ENCODE results near the gene ARID1B. TPM values are rescaled to one million over a fixed set of nuclear protein-coding genes. Genes with fewer than 3 reads are reported as not detected.
A peak's percentile ranks its signal among the peaks of the same experiment; 100 is the strongest.

Gene ARID1B
- total and polyA plus RNA-seq, 7 donors = 8.1 to 61.1 (median 53.1) TPM

- no peaks in the 10 kb centered on the region for H3K27me3 ChIP-seq (ENCODE audit: insufficient read depth in 3 of 3, low read length in 2 of 3)
- DNase-seq (no peak), ATAC-seq (peak in 1 of 4 donors; percentile 25)
- no peak overlapping the region for H3K4me3 ChIP-seq
- whole genome bisulfite sequencing, 3 donors = 88 to 92% (median 91%) methylated on average over 15 of the region's 15 CpGs
- TF ChIP-seq CTCF (IDR thresholded peaks at IDR 0.05) = no peak
- no peaks in the 10 kb centered on the region for H3K9me3 ChIP-seq
- H3K4me1 ChIP-seq = no peaks in the 10 kb centered on the region
- intact Hi-C loops (cut with DNase I) = no loop called here
- H3K36me3 ChIP-seq (ENCODE audit: insufficient read depth in 1 of 2, low read depth in 1 of 2) = peaks cover 0 to 78% of the 10 kb centered on the region in 2 donors
- no peak overlapping the region for H3K27ac ChIP-seq
Observed at GRCh38 chr6:157207521-157208076, 430.4 kb downstream of the ARID1B start.

GRCh38 chr6:157209865-157210530 is 432.8 kb downstream of the ARID1B start:
- ATAC-seq = no peak
- DNase-seq = no peak
- H3K27me3 ChIP-seq (ENCODE audit: insufficient read depth in 3 of 3, low read length in 2 of 3) = no peaks in the 10 kb centered on the region
- H3K27ac ChIP-seq = no peak overlapping the region
- TF ChIP-seq CTCF (IDR thresholded peaks at IDR 0.05) = no peak
- 90% methylated on average over 10 of the region's 10 CpGs for WGBS, 3 donors
- H3K36me3 ChIP-seq (ENCODE audit: insufficient read depth in 1 of 2, low read depth in 1 of 2) = peaks cover 0 to 54% of the 10 kb centered on the region in 2 donors
- no peak overlapping the region for H3K4me3 ChIP-seq
- no peaks in the 10 kb centered on the region for H3K4me1 ChIP-seq
- intact Hi-C loops (cut with DNase I) = no loop called here
- no peaks in the 10 kb centered on the region for H3K9me3 ChIP-seq

DNA sequence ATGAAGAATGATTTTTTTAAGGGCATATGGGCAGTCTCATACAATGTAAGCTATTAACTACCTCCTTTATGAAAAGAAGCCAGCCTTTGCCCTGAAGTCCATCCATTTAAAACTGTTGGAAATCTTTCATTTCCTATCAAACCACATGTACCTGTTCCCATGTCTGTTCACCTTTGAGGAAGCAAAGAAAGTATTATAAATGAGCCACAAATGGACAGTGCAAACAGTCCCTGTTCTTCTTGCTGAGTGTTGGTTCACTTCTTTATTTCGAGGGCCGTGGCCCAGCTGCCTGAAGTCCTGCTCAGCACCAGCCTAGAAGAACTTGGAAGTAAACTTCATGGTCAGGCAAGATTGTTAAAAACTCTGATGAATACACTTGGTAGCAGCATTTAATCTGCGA is 433.8 kb downstream of the ARID1B start:
- TF ChIP-seq CTCF (IDR thresholded peaks at IDR 0.05) = no peak
- no peak for ATAC-seq

GRCh38 chr6:157211603-157212455 is 434.7 kb downstream of the ARID1B start:
- Histone ChIP-seq H3K4me1 (no peaks in the 10 kb centered on the region), H3K4me3 (no peak overlapping the region), H3K27ac (no peak overlapping the region), H3K9me3 (no peaks in the 10 kb centered on the region), H3K27me3 (ENCODE audit: insufficient read depth in 3 of 3, low read length in 2 of 3) (no peaks in the 10 kb centered on the region), H3K36me3 (ENCODE audit: insufficient read depth in 1 of 2, low read depth in 1 of 2) (peaks cover 0 to 37% of the 10 kb centered on the region in 2 donors)
- WGBS, 3 donors = 74 to 77% (median 77%) methylated on average over 11 of the region's 11 CpGs
- intact Hi-C loops (cut with DNase I) = no loop called here
- no peak for DNase-seq
- peak in 3 of 4 donors; percentile 25 to 38 (median 37) for ATAC-seq
- no peak for TF ChIP-seq CTCF (IDR thresholded peaks at IDR 0.05)

More for the DNA sequence above, 433.8 kb downstream of the ARID1B start:
- intact Hi-C loops (cut with DNase I) = no loop called here
- Histone ChIP-seq H3K36me3 (ENCODE audit: insufficient read depth in 1 of 2, low read depth in 1 of 2) (peaks cover 0 to 45% of the 10 kb centered on the region in 2 donors), H3K27ac (no peak overlapping the region), H3K9me3 (no peaks in the 10 kb centered on the region), H3K4me3 (no peak overlapping the region), H3K27me3 (ENCODE audit: insufficient read depth in 3 of 3, low read length in 2 of 3) (no peaks in the 10 kb centered on the region), H3K4me1 (no peaks in the 10 kb centered on the region)
- WGBS, 3 donors = 91 to 96% (median 94%) methylated on average over 3 of the region's 3 CpGs
- DNase-seq = no peak
